SK-N-SH treated with all-trans-retinoic acid at 6 μM for 48 hours (cell line): ENCODE data around the gene NUP153.
"Not testable (repeated sequence)": the region's sequence is repeated elsewhere in the genome, so short reads cannot be mapped to it uniquely, and the experiment has no call there.

Experiments used
- ARNTL ChIP-seq: fragments of 450-650 bp; formaldehyde crosslinking; IDR thresholded peaks from 2 replicates; pipeline ENCODE4 v1.5.0; 2020; ENCODE audit warnings: low read depth, mild to moderate bottlenecking, moderate library complexity, borderline replicate concordance
- CSRNP3 ChIP-seq: fragments of 250-450 bp; sonication (Bioruptor Pico); IDR thresholded peaks from 2 replicates; pipeline ENCODE4 v1.5.1; 2021; ENCODE audit warnings: mild to moderate bottlenecking, moderate library complexity
- RARB ChIP-seq: fragments of 250-450 bp; sonication (Bioruptor Pico); IDR thresholded peaks from 2 replicates; pipeline ENCODE4 v1.8.0; 2021; ENCODE audit warnings: mild to moderate bottlenecking, moderate library complexity
- ZFP3 ChIP-seq: fragments of 250-450 bp; sonication (Bioruptor Pico); IDR thresholded peaks from 2 replicates; pipeline ENCODE4 v1.5.0; 2020; ENCODE audit warnings: mild to moderate bottlenecking, moderate library complexity
- ZFP30 ChIP-seq: fragments of 450-650 bp; formaldehyde crosslinking; IDR thresholded peaks from 2 replicates; pipeline ENCODE4 v1.5.0; 2022; ENCODE audit warnings: mild to moderate bottlenecking, moderate library complexity
- ZNF70 ChIP-seq: fragments of 450-650 bp; formaldehyde crosslinking; IDR thresholded peaks from 2 replicates; pipeline ENCODE4 v1.5.0; 2020; ENCODE audit warnings: mild to moderate bottlenecking, moderate library complexity
- TF ChIP-seq, protein P1 (sequence below): fragments of 250-450 bp; sonication (Bioruptor Pico); IDR thresholded peaks from 2 replicates; pipeline ENCODE4 v1.5.1; 2020; ENCODE audit warnings: low read depth, mild to moderate bottlenecking, moderate library complexity

- TF ChIP-seq ARNTL (CRISPR knock-in tag); RARB (CRISPR knock-in tag); ZFP30 (CRISPR knock-in tag); ZFP3; CSRNP3; ZNF70 (CRISPR knock-in tag): not testable (repeated sequence)
- TF ChIP-seq, protein P1, sequence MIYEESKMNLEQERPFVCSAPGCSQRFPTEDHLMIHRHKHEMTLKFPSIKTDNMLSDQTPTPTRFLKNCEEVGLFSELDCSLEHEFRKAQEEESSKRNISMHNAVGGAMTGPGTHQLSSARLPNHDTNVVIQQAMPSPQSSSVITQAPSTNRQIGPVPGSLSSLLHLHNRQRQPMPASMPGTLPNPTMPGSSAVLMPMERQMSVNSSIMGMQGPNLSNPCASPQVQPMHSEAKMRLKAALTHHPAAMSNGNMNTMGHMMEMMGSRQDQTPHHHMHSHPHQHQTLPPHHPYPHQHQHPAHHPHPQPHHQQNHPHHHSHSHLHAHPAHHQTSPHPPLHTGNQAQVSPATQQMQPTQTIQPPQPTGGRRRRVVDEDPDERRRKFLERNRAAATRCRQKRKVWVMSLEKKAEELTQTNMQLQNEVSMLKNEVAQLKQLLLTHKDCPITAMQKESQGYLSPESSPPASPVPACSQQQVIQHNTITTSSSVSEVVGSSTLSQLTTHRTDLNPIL (CRISPR knock-in tag), result not testable (repeated sequence)
Observed at GRCh38 chr6:17745324-17745723, 38.6 kb upstream of the NUP153 start.
